ENCODE results near the gene GRIK3.

Gene GRIK3

DNA sequence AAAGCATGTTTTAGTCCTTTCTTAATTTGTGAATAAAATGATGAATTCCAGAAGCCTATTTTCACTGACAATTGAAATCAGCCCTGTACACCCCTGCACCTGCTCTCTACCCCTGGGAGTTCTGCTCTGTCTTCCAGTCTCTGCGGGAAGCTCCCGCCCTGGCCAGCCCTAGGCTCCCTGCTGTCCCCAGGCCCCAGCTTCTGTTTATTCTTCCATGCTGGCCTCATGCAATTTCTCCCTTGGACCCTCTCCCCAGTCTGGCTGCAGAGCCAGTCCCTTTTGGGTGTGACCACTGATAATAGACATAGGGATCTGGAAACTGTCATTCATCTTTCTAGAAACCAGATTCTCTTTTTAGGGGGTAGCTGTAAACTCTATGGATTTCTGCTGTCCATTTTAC, 258.6 kb downstream of the GRIK3 start:
- Histone ChIP-seq H3K4me1 (ENCODE audit: low read length) (no peaks in the 10 kb centered on the region), H3K27ac (ENCODE audit: low read length) (no peak overlapping the region), H3K79me2 (ENCODE audit: low read length) (no peaks in the 10 kb centered on the region), H2AFZ (ENCODE audit: low read depth, low read length) (no peak overlapping the region), H3K9ac (ENCODE audit: low read length) (no peak overlapping the region), H4K20me1 (ENCODE audit: insufficient read depth, low read length) (no peaks in the 10 kb centered on the region), H3K27me3 (ENCODE audit: low read depth, low read length) (no peaks in the 10 kb centered on the region; the same call in 1 of the 2 replicates), H3K9me3 (ENCODE audit: insufficient read depth, low read length) (no peaks in the 10 kb centered on the region), H3K4me2 (ENCODE audit: low read length) (no peak overlapping the region), H3K36me3 (replicated peaks; ENCODE audit: low read depth, low read length) (no peaks in the 10 kb centered on the region), H3K4me3 (ENCODE audit: low read length) (no peak overlapping the region)
- TF ChIP-seq, protein P1, sequence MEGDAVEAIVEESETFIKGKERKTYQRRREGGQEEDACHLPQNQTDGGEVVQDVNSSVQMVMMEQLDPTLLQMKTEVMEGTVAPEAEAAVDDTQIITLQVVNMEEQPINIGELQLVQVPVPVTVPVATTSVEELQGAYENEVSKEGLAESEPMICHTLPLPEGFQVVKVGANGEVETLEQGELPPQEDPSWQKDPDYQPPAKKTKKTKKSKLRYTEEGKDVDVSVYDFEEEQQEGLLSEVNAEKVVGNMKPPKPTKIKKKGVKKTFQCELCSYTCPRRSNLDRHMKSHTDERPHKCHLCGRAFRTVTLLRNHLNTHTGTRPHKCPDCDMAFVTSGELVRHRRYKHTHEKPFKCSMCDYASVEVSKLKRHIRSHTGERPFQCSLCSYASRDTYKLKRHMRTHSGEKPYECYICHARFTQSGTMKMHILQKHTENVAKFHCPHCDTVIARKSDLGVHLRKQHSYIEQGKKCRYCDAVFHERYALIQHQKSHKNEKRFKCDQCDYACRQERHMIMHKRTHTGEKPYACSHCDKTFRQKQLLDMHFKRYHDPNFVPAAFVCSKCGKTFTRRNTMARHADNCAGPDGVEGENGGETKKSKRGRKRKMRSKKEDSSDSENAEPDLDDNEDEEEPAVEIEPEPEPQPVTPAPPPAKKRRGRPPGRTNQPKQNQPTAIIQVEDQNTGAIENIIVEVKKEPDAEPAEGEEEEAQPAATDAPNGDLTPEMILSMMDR (IDR thresholded peaks at IDR 0.05; ENCODE audit: low read depth, low read length) = no peak
- TF ChIP-seq EZH2phosphoT487 (IDR thresholded peaks at IDR 0.05; ENCODE audit: low read depth) = no peak

DNA sequence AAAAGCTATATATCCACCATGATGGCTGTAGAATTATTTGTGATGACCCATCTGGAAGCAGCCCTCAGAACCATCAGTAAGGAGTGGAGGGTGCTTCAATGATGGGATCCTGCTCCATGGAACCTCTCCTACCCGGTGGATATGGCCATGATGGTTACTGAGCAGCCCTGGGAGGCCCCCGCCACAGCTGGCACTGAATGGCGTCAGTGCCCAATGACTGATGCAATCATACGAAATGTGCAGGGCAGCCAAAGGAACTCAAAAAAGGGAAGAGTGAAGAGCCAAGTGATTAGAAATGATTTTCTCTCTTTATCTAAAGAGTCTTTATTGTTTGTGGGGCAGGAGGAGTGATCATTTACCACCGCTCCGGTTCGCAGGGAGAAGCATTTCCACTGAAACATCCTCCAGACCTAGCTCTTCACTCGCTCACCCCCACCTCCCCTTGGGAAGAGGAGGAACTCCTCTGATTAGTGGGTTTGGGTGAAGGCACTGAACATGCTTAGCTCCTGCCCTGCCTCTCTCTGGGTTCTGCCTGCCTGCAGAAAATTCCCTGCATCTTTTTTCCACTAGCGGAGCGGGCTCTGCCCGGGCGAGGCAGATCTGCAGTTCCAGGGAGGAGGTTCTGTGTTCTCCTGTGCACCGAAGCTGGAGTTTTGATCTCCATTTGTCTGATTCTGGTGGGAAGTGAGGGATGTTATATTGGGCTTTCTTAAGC, 260.3 kb downstream of the GRIK3 start:
- no peak overlapping the region for H3K4me3 ChIP-seq (ENCODE audit: low read length)
- no peak for TF ChIP-seq EZH2phosphoT487 (IDR thresholded peaks at IDR 0.05; ENCODE audit: low read depth)
- TF ChIP-seq, protein P1 (IDR thresholded peaks at IDR 0.05; ENCODE audit: low read depth, low read length) = no peak
- H2AFZ ChIP-seq (ENCODE audit: low read depth, low read length) = no peak overlapping the region
- no peak overlapping the region for H3K4me2 ChIP-seq (ENCODE audit: low read length)
- no peaks in the 10 kb centered on the region; the same call in 1 of the 2 replicates for H3K27me3 ChIP-seq (ENCODE audit: low read depth, low read length)
- no peak overlapping the region for H3K27ac ChIP-seq (ENCODE audit: low read length)
- no peaks in the 10 kb centered on the region for H3K4me1 ChIP-seq (ENCODE audit: low read length)
- H3K79me2 ChIP-seq (ENCODE audit: low read length) = no peaks in the 10 kb centered on the region
- no peaks in the 10 kb centered on the region for H3K36me3 ChIP-seq (replicated peaks; ENCODE audit: low read depth, low read length)
- H4K20me1 ChIP-seq (ENCODE audit: insufficient read depth, low read length) = no peaks in the 10 kb centered on the region
- H3K9ac ChIP-seq (ENCODE audit: low read length) = no peak overlapping the region
- H3K9me3 ChIP-seq (ENCODE audit: insufficient read depth, low read length) = no peaks in the 10 kb centered on the region

DNA sequence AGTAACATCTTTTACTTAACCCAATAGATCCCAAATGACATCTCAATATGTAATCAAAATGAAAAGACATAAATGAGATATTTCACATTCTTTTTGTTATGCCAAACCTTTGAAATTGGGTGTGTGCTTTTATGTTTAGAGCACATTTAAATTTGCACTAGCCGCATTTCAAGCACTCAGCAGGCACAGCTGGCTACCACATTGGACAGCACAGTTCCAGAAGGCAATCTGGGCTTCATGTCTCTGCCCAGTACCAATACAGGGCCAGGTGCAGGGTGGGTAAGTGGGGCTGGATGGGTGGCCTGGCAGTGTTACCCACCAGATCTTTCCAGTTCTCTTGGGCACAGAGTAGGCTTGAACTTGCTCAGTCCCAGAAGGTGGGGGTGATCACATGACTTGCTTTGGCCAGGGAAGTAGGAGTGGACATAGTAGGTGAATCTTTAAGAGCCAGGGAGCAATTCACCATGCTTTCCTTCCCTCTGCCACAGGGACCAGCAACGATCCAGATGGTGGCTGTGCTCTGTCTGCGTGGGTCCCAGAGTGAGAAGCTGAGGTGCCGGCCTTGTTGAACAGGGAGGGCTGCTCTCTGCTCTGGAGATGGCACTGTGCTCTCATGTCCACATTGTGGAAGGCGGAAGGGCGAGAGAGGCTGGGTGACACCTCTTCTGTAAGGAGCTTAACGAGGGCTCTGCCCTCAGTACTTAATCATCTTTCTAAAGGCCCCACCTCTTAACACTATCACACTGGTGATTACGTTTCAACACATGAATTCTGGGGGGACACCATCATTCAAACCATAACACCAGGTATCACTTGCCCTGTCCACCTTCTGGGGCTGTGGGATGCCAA, 261.4 kb downstream of the GRIK3 start:
- Histone ChIP-seq H3K4me2 (ENCODE audit: low read length) (no peak overlapping the region), H4K20me1 (ENCODE audit: insufficient read depth, low read length) (no peaks in the 10 kb centered on the region), H2AFZ (ENCODE audit: low read depth, low read length) (no peak overlapping the region), H3K27ac (ENCODE audit: low read length) (no peak overlapping the region), H3K79me2 (ENCODE audit: low read length) (no peaks in the 10 kb centered on the region), H3K9ac (ENCODE audit: low read length) (no peak overlapping the region), H3K9me3 (ENCODE audit: insufficient read depth, low read length) (no peaks in the 10 kb centered on the region), H3K27me3 (ENCODE audit: low read depth, low read length) (no peaks in the 10 kb centered on the region; the same call in 1 of the 2 replicates), H3K4me1 (ENCODE audit: low read length) (no peaks in the 10 kb centered on the region), H3K4me3 (ENCODE audit: low read length) (no peak overlapping the region), H3K36me3 (replicated peaks; ENCODE audit: low read depth, low read length) (no peaks in the 10 kb centered on the region)
- no peak for TF ChIP-seq EZH2phosphoT487 (IDR thresholded peaks at IDR 0.05; ENCODE audit: low read depth)

DNA sequence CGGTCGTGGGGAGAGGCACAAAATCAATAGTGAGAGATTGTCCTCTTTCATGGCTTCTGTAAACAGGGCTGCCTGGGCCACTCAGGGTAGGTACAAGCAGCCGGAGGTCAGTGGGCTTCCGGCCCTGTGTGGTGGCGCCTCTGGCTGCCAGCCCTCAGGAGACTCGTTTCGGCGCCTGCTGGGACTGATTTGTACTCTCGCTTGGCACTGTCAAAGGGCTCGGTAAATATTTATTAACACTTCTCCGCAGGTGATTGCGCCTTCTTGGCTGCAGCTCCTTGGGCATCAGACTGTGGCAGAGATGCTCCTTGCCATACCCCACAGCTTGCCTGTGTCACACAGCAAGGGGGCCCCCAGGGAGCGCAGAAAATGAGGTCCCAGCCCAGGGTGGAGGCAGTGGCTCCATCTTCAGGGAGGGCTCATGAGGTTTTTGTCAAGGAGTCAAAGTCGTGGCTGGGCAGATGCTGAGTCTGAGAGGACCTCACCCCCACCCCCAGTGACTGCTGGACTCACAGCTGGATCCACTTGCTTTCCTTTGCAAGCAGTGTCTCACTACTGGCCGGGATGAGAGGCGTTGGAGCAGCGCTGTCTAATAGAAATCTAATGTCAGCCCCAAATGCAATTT, 262.5 kb downstream of the GRIK3 start:
- Histone ChIP-seq H4K20me1 (ENCODE audit: insufficient read depth, low read length) (no peaks in the 10 kb centered on the region), H2AFZ (ENCODE audit: low read depth, low read length) (no peak overlapping the region), H3K27me3 (ENCODE audit: low read depth, low read length) (no peaks in the 10 kb centered on the region), H3K36me3 (replicated peaks; ENCODE audit: low read depth, low read length) (no peaks in the 10 kb centered on the region), H3K4me1 (ENCODE audit: low read length) (no peaks in the 10 kb centered on the region), H3K4me3 (ENCODE audit: low read length) (no peak overlapping the region), H3K79me2 (ENCODE audit: low read length) (no peaks in the 10 kb centered on the region), H3K4me2 (ENCODE audit: low read length) (no peak overlapping the region), H3K9me3 (ENCODE audit: insufficient read depth, low read length) (no peaks in the 10 kb centered on the region), H3K9ac (ENCODE audit: low read length) (no peak overlapping the region), H3K27ac (ENCODE audit: low read length) (no peak overlapping the region)
- TF ChIP-seq, protein P1 (IDR thresholded peaks at IDR 0.05; ENCODE audit: low read depth, low read length) = no peak
- no peak for TF ChIP-seq EZH2phosphoT487 (IDR thresholded peaks at IDR 0.05; ENCODE audit: low read depth)
